Adrenal gland (tissue), 12 donors: Measurements from ENCODE around the gene FRAT1. TPM values are rescaled to one million over a fixed set of nuclear protein-coding genes. Genes with fewer than 3 reads are reported as not detected.
"Not testable (repeated sequence)": the region's sequence is repeated elsewhere in the genome, so short reads cannot be mapped to it uniquely, and the experiment has no call there.

Source experiments
- DNase-seq, 7 donors: peaks; one replicate each; pipeline ENCODE4 v3.0.0-alpha.2; 2019 to 2020
- H3K27ac ChIP-seq, 5 donors: fragments of 200-600 bp; sonication (generic) in 4 of 5; 1 replicate in 3 of 5; 2 replicates in 2 of 5; pipeline versions ENCODE4 v1.5.1 to v1.8.0; 2016 to 2020; ENCODE audit warnings: mild to moderate bottlenecking in 1 of 5
- H3K27me3 ChIP-seq: fragments of 200-600 bp; 2 replicates; pipeline ENCODE4 v1.8.0; 2021
- H3K36me3 ChIP-seq, 2 donors: fragments of 200-600 bp; replicated peaks in 1 of 2; 1 replicate in 1 of 2; 2 replicates in 1 of 2; pipeline versions ENCODE4 v1.5.1 to v1.8.0; 2018 to 2022
- H3K4me1 ChIP-seq, 2 donors: fragments of 200-600 bp; replicated peaks in 1 of 2; 1 replicate in 1 of 2; 2 replicates in 1 of 2; pipeline versions ENCODE4 v1.5.1 to v1.8.0; 2018 to 2021
- H3K4me3 ChIP-seq, 4 donors: fragments of 200-600 bp; sonication (generic) in 3 of 4; one replicate each; pipeline ENCODE4 v1.5.1; 2016 to 2018
- H3K9me3 ChIP-seq, 3 donors: fragments of 200-600 bp; sonication (generic) in 1 of 3; replicated peaks in 1 of 3; 1 replicate in 2 of 3; 2 replicates in 1 of 3; pipeline versions ENCODE4 v1.5.1 to v1.8.0; 2016 to 2021
- CTCF ChIP-seq, 6 experiments: fragments of 450-650 bp in 4 of 6; fragments of 200-600 bp in 2 of 6; sonication (generic) in 1 of 6; IDR thresholded peaks; 1 replicate in 5 of 6; 2 replicates in 1 of 6; pipeline versions ENCODE4 v1.5.1 to v1.8.0; 2016 to 2021; ENCODE audit warnings: antibody characterized with exemption in 6 of 6, mild to moderate bottlenecking in 2 of 6, moderate library complexity in 1 of 6
- POLR2A ChIP-seq, 2 donors: fragments of 450-650 bp; IDR thresholded peaks; one replicate each; pipeline ENCODE4 v1.6.1; 2017; ENCODE audit warnings: antibody characterized with exemption in 2 of 2, mild to moderate bottlenecking in 2 of 2, moderate library complexity in 1 of 2
- WGBS, 4 donors: extraction: QIAGEN DNeasy Blood & Tissue Kit in 2 of 4; methylation state at CpG; one replicate each; pipeline versions ENCODE4 v1.1.5 to v1.1.7; 2013 to 2017; 5-methylcytosine and 5-hydroxymethylcytosine counted together
- intact Hi-C, 2 donors: fragments of 100-400 bp; cut with DNase I; formaldehyde crosslinking; loops; one replicate each; pipeline versions ENCODE4 v1.14.1 to v1.15.0; 2022 to 2023
- polyA plus RNA-seq, 3 donors: library from polyadenylated mRNA; stranded (reverse); fragments of 200-250 nt in 2 of 3; fragments of 350-450 nt in 1 of 3; fragmentation: Illumina TruSeq in 1 of 3; extraction: RNeasy Lipid Tissue Mini Kit (QIAGEN cat#74804) in 1 of 3; gene quantifications; one replicate each; pipeline ENCODE4 v1.2.3, GENCODE V29; 2013 to 2014
- total RNA-seq, 9 donors: library from RNA; depleted of rRNA in 4 of 9; stranded (reverse); fragments of >200 nt in 4 of 9; fragments of 120-200 nt in 1 of 9; fragmentation: NEBNext Ultra II Directional in 1 of 9; extraction: Animal tissue kit (Norgen Biotek cat#: 25700) in 1 of 9; gene quantifications; one replicate each; pipeline versions ENCODE4 v1.1.0 to v1.2.4, GENCODE V29; 2013 to 2023
- donor health status: healthy with polysubstance abuse.
- donor health status: Bipolar disorder and iron deficiency.
- donor health status: DM: yes; HTN: yes; CAD: no.
- donor health status: DM: no; HTN: no; CAD: no.
- donor health status: DM: no; HTN: no; CAD: no.
- donor health status: DM: yes; HTN: yes; CAD: no.

The FRAT1 gene
- total and polyA plus RNA-seq, 12 donors, result 1.3 to 11.1 (median 6.7) TPM

GRCh38 chr10:97280783-97281182 lies 38.3 kb upstream of the FRAT1 start:
- WGBS, 4 donors, result 79 to 95% (median 94%) methylated on average over 3 of the region's 3 CpGs
- no peaks in the 10 kb centered on the region for H3K36me3 ChIP-seq
- intact Hi-C loops, result loop anchor here (10.0 kb wide), 2 partner anchors 54 to 64 kb away; partner anchors contain the start of gene FRAT2 (in 1 of the 2)
- no peak overlapping the region for H3K27ac ChIP-seq
- TF ChIP-seq POLR2A (IDR thresholded peaks at IDR 0.05) (no peak), CTCF (IDR thresholded peaks at IDR 0.05) (no peak)
- no peaks in the 10 kb centered on the region for H3K27me3 ChIP-seq
- H3K4me1 ChIP-seq, result peaks cover 21% of the 10 kb centered on the region in 2 donors
- H3K4me3 ChIP-seq, result no peak overlapping the region
- H3K9me3 ChIP-seq, result no peaks in the 10 kb centered on the region
- DNase-seq, result no peak

- H3K4me3 ChIP-seq, H3K36me3 ChIP-seq, intact Hi-C loops, H3K4me1 ChIP-seq, H3K27ac ChIP-seq, H3K27me3 ChIP-seq, H3K9me3 ChIP-seq: not testable (repeated sequence)
- WGBS, 4 donors, result 96 to 98% (median 97%) methylated on average over 12 to 13 of the region's 13 CpGs
- peak in 1 of 7 donors; percentile 40 for DNase-seq
Measured at GRCh38 chr10:97290076-97290475, 29.0 kb upstream of the FRAT1 start.

GRCh38 chr10:97290576-97291356 lies 28.3 kb upstream of the FRAT1 start:
- intact Hi-C loops, result not testable (repeated sequence)

GRCh38 chr10:97291357-97292096 lies 27.5 kb upstream of the FRAT1 start:
- intact Hi-C loops, result no loop called here
- peaks cover 0 to 8% of the 10 kb centered on the region in 2 donors for H3K4me1 ChIP-seq
- peak overlapping the region in 4 of 5 donors; percentile 77 to 94 (median 90) for H3K27ac ChIP-seq
- H3K4me3 ChIP-seq, result peak overlapping the region; percentile 20 to 75 (median 61)
- WGBS, 4 donors, result 53 to 58% (median 55%) methylated on average over 25 of the region's 25 CpGs
- H3K36me3 ChIP-seq, result no peaks in the 10 kb centered on the region
- DNase-seq, result peak in 1 of 7 donors; percentile 51
- H3K27me3 ChIP-seq, result no peaks in the 10 kb centered on the region
- H3K9me3 ChIP-seq, result no peaks in the 10 kb centered on the region
- TF ChIP-seq POLR2A (IDR thresholded peaks at IDR 0.05) (no peak), CTCF (IDR thresholded peaks at IDR 0.05) (no peak)

More at GRCh38 chr10:97290576-97291356, 28.3 kb upstream of the FRAT1 start:
- not testable (repeated sequence) for H3K27me3 ChIP-seq, H3K9me3 ChIP-seq, H3K4me1 ChIP-seq, H3K4me3 ChIP-seq, H3K36me3 ChIP-seq
- H3K27ac ChIP-seq, result peak overlapping the region in 1 of 5 donors; percentile 94
- peak in 1 of 7 donors; percentile 42 for DNase-seq
- 92 to 95% (median 93%) methylated on average over 12 to 17 of the region's 17 CpGs for WGBS, 4 donors

- peak; percentile 96 to 99 (median 98) for DNase-seq
- TF ChIP-seq CTCF (IDR thresholded peaks at IDR 0.05) (peak in 3 of 6 experiments; percentile 8 to 22 (median 17)), POLR2A (IDR thresholded peaks at IDR 0.05) (peak; percentile 47 to 85)
- Histone ChIP-seq H3K36me3 (no peaks in the 10 kb centered on the region), H3K4me1 (peaks cover 0 to 8% of the 10 kb centered on the region in 2 donors), H3K4me3 (peak within 1 kb of the TSS; percentile 20 to 75 (median 61)), H3K27ac (peak within 1 kb of the TSS; percentile 22 to 94 (median 88)), H3K9me3 (no peaks in the 10 kb centered on the region), H3K27me3 (no peaks in the 10 kb centered on the region)
- 0 to 1% (median 1%) methylated on average over 33 to 55 of the region's 55 CpGs for WGBS, 4 donors
- intact Hi-C loops, result no loop called here
Measured at GRCh38 chr10:97292097-97292861, 26.8 kb upstream of the FRAT1 start, which contains the start of gene ARHGAP19. ARHGAP19 (minus strand) TSS chr10:97292637; CDS start chr10:97292627, 10 bp downstream.
